ENCODE results near the gene NKAIN2.
A peak's percentile ranks its signal among the peaks of the same experiment; 100 is the strongest.

NKAIN2 gene

GRCh38 chr6:124792386-124792785, 988.7 kb downstream of the NKAIN2 start:
- DNase-seq, result no peak

DNA sequence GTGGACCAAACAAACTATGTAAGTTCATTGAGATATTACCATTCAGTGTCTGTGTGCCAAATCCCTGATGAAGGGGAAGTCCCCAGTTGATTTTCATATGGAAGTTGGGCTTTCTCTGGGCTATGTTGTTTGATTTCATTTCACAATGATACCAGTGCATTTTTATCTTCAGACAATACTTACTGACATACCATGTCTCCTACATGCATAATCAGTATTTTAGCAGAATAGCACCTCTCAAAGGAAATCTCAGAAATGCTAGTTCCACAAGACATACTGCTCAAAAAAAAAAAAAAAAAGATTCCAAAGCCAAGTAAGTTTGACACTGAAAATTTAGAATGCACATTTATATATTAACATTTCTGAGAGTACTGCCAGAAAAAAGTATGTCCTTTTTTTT, 989.7 kb downstream of the NKAIN2 start:
- DNase-seq, result no peak

DNA sequence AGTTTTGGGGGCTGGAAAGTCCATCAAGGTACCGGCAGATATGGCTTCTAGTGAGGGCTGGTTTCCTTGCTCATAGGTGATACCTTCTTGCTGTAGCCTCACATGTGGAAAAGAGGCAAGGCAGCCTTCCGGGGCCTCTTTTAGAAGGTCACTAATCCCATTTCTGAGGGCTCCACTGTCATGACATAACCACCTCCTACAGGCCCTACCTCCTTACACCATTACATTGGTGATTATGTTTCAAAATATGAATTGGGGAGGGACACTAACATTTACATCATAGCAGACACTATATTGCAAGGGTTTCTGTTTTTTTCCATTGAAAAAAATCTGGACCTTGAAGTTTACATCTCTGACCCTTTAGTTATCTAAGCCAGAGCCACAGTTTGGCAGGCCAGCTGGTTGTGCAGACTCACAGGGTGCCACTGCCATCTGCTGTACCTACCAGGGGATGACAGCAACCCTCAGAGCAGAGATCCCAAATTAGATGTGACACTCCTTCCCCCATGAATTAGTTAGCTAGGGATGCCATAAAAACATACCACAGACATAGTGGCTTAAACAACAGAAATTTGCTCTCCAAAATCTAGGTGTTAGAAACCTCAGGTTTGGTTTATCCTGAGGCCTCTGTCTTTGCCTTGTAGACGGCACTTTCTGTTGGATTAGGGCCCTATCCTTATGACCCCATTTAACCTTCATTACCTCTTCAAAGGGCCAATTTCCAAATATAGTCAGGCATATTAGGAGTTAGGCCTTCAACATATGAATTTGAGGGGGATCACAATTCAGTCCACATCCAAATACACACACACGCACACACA, 992.2 kb downstream of the NKAIN2 start:
- peak; percentile 51 for DNase-seq

DNA sequence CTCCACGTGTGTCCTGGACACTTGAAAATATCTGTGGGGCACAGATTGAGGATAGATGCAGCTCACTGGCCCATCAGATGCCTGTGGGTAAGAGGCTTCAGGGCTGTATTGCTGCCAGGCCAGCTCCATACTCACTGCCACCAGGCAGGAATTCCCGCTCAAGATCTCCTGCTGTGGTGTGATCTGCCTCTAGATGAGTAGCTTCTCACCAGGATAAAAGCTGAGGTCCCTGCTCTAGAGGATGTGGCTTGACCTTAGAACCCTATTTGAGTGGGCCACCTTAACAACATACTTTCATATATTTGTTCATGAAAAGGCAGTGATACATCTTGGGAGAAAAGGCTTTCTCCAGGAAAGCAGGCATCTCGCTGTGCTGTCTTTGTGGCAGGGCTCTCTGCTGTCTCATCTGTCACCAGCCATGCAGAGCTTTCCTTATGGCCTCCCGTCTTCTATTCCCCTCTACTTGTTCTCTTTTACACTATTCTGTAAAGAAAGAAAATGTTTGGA, 992.9 kb downstream of the NKAIN2 start:
- no peak for DNase-seq

GRCh38 chr6:124797224-124797623, 993.6 kb downstream of the NKAIN2 start:
- no peak for DNase-seq

DNA sequence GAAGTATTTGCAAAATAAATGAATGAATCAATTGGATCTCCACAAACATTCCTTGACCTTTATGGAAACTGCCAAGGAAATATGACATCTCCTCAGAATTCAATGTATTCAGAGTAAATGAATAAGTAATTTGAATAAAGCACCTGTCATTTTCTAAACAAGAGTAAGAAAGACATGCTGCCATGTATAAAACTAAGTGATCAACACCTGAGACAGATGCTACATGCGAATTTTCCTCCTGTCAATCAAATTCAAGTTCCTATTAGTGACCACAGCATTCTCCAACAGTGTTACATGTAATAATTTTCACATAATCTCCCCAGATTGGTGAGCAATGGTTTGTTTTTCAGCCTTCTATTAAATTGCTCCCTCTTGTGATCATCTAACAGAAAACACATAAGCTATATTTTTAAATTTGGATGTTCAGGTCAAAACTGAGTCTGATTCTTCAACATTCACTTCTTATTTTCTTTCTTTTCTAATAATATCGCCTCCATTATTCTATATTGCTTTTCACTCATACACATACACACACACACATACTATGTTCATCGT, 995.4 kb downstream of the NKAIN2 start:
- DNase-seq, result no peak

- DNase-seq, result no peak
Observed at GRCh38 chr6:124799638-124800037, 996.0 kb downstream of the NKAIN2 start.

DNA sequence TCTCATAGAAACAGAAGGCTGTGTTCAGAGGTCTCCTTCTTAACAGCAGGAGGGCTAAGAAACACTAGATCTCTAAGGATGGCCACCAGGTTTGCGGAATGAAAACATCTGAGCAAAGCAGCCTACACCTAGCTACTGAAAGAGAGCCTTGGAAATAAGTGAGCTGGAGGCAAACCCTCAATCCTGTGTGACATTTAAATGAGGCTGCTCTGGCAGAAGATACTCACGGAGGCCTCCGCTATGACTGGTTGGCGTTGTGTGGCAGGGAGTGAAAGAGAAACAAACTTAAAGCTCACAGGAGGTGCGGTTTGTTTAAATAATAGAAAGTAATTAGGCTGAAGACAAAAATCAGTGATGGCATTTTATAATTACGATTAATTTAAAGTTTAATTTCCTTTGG, 996.6 kb downstream of the NKAIN2 start:
- no peak for DNase-seq

- DNase-seq, result no peak
Observed at GRCh38 chr6:124812067-124812466, 1008.4 kb downstream of the NKAIN2 start.

GRCh38 chr6:124819346-124819745, 1015.7 kb downstream of the NKAIN2 start:
- no peak for DNase-seq

GRCh38 chr6:124822204-124822613, 1018.5 kb downstream of the NKAIN2 start:
- DNase-seq, result no peak

- no peak for DNase-seq
Observed at GRCh38 chr6:124822721-124823120, 1019.1 kb downstream of the NKAIN2 start.

DNA sequence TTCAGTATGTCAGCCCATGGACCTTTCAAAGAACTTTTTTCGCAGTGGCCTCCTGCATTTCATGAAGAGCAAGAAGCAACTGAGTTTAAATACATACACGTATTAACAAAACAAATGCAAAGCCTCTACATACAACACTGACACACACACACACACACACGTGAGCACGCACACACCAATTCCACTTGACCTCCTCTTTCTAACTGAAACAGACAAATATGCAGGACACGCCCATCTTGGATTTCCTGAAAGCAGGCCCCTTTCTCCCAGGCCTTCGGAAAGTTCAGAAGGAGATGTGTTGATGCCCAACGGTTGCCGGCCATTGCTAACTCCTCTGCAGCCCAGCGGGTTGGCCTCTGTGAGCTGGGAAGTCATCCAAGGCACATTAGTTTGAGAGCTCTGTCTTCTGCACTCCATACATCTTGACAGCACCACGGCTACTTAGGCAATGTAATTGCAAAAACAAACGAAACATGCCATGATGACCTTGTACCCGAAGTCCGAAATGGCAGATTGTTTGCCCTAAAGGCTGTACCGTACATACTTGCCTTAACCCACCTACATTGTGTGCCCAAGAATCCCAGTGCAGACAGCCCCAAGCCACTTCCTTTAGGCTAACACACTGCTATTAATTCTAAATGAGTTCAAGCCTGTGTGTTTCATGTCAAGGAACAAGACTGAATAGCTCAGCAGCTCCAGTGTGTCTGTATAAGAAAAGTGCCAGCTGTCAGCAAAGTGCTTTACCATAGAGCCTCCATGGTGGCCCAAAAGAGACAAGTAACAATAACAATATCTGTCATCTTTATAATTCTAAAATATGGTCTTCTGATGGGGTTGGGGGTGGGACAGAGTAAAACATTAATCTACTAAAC, 1019.8 kb downstream of the NKAIN2 start:
- DNase-seq, result no peak

DNA sequence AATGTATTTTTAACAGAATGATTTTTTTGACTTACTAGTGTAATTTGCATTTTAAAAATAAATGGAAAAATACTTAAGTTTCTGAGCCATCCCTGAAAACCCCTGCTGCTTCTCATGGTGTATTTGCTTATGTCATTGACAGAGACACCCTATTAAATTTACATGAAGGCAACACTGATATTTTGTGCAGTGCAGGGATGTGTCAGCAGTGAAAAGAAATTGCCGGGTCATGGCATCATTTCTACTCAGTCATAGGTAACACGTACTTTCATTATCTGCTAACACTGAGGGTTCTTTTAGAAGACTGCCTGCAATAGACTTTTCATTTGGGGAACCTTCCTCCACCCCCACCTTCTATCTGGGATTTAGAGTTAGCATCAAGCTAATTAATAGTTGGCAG, 1021.9 kb downstream of the NKAIN2 start:
- no peak for DNase-seq

DNA sequence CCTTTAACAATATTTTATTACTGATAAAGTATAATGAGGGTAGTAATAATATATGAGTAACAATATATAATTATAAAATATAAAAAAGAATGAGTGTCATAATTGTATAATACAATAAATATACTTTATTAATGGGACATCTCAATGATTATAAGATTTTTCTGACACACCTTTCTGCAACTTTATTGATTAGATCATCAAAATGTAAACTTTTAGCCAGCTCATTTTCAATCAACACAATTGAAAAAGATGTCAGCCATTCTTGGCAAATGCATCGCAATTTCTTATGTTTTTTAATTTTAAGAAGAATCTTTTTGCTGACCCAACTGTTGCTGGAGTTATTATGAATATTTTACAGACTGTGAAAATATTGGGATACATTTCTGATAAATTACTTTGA, 1026.2 kb downstream of the NKAIN2 start:
- no peak for DNase-seq

- no peak for DNase-seq
Observed at GRCh38 chr6:124830506-124830905, 1026.8 kb downstream of the NKAIN2 start.

DNA sequence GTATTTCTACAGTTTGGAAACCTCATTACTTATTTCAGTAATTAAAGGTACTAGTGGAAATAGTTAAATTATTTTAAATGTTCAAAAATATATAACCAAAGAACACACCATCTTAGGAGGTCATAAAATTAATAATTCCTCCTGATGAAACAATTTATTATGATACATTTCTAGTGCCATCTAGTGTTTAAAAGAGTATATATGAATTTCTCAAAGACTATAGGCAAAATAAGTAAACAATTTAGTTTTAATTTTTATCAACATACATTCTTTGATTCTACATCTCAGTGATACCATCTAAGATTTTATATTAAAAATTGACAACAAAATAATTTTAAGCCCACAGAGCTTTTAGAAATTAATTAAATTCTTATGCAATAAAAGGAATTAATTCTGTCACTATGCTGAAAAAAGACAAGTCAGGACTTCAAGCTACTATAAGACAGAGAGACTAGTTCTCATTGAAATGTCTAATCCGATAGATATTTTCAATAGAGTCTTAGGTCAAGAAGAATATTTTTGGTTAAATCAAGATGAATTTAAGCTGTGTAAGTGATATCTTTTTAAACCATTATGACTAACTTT, 1050.8 kb downstream of the NKAIN2 start:
- DNase-seq, result no peak

DNA sequence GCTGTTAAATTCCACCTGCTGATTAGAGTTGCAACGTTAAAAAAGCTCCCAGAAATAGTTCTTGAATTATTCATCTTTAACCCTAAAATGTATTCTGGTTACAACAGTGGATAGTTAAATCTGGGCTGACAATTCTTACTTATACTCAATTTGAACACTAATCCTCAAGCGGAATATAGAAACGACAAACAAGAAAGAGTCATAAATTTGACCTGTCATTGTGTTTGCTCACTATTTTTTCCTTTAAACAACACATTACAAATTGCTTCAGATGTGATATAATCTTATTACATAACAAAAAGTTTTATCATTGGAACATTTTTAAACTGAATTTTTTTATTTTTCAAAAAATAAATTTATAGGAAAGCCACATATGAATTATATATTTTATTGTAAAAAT, 1054.1 kb downstream of the NKAIN2 start:
- DNase-seq, result no peak

DNA sequence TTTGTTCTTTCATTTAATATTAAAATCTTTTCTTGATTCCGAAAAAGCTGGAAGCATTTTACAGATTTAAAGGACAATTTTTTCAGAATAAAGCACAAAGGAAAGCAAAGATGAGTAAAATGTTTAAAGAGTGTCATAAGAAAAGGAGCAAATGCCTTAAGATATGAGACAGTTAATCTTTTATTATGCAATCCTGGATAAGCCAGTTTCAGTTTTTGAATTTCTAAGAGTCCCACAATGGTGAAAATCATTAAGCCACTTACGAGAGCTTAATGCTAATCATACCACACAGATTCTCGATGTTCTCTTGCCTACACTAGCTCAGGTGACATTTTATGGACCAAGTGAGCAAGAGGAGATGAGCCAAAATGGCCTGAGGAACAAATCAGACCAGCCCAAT, 1054.9 kb downstream of the NKAIN2 start:
- DNase-seq, result no peak

DNA sequence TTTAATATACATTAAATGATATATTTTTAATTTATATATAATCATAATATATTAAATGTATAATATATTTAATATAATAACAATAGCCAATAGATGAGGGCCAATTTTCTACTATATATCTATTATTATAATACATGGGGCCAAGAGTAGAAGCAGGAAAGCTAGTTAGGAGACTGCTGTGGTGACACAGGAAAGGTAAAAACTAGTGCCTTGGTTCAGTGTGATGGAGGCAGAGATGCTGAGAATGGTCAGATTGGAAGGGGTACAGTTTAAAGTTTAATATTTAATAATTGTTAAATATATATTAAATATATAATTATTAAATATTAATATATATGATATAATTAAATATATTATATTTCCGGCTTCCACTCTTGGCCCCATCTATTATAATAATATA, 1055.7 kb downstream of the NKAIN2 start:
- DNase-seq, result no peak

DNA sequence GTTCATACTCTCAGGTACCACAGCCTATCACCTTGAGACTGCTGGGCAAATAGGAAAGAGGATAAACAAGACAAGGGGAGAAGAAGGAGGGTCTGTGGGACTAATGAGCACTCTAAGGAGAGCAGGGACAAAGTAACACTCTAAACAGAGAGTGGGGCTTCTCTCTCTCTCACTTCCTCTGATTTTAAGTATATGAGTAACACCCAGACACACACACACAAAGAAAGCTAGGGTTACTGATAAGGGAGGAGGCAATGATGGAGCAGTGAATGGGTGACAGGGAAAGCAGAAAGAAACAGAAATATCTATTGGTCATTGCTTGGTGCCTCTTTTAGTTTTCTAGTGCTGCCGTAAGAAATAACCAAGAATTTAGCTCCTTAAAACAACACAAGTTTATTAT, 1062.4 kb downstream of the NKAIN2 start:
- DNase-seq, result no peak

DNA sequence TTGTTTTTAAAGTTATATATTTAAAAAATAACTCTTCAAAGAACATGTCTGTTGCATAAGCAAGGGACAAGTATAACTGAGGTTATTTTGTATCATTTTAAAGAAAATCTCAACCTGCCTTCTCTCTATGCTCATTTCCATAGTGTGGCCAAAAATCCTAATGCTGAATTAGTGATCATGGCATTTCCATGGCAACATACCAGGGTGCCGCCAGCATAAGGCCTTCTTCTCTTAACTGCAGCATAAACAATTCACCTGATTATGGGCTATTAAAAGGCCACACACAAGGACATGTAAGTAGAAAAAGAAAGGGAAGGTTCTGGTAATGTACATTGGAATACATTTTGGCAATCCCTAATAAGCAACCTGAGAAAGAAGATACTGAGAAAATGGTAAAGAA, 1063.5 kb downstream of the NKAIN2 start:
- no peak for DNase-seq

- no peak for DNase-seq
Observed at GRCh38 chr6:124868481-124868880, 1064.8 kb downstream of the NKAIN2 start.
